Measurements from ENCODE around the gene RNF182.

DNA sequence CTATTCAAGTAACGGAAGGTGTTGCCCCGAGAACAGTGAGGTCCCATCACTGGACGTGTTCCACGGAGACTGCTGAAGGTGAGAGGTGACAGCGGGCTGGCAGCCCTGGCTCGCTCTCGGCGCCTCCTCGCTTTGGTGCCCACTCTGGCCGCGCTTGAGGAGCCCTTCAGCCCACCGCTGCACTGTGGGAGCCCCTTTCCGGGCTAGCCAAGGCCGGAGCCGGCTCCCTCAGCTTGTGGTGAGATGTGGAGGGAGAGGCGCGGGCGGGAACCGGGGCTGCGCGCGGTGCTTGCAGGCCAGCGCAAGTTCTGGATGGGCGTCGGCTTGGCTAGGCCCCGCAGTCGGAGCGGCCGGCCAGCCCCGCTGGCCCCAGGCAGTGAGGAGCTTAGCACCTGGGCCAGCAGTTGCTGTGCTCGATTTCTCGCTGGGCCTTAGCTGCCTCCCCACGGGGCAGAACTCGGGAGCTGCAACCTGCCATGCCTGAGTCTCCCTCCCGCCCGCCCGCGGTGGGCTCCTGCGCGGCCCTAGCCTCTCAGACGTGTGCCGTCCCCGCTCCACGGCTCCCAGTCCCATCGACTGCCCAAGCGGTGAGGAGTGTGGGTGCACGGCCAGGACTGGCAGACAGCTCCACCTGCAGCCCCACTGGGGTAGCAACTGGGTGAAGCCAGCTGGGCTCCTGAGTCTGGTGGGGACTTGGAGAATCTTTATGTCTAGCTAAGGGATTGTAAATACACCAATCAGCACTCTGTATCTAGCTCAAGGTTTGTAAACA lies 77.6 kb downstream of the RNF182 start:
- TF ChIP-seq POLR2A (IDR thresholded peaks at IDR 0.05), result no peak
- TF ChIP-seq, protein P1, sequence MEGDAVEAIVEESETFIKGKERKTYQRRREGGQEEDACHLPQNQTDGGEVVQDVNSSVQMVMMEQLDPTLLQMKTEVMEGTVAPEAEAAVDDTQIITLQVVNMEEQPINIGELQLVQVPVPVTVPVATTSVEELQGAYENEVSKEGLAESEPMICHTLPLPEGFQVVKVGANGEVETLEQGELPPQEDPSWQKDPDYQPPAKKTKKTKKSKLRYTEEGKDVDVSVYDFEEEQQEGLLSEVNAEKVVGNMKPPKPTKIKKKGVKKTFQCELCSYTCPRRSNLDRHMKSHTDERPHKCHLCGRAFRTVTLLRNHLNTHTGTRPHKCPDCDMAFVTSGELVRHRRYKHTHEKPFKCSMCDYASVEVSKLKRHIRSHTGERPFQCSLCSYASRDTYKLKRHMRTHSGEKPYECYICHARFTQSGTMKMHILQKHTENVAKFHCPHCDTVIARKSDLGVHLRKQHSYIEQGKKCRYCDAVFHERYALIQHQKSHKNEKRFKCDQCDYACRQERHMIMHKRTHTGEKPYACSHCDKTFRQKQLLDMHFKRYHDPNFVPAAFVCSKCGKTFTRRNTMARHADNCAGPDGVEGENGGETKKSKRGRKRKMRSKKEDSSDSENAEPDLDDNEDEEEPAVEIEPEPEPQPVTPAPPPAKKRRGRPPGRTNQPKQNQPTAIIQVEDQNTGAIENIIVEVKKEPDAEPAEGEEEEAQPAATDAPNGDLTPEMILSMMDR (IDR thresholded peaks at IDR 0.05), result no peak

Data from thyroid gland (tissue), 4 donors.